ENCODE data around the gene RNF183. TPM values are rescaled to one million over a fixed set of nuclear protein-coding genes. Genes with fewer than 3 reads are reported as not detected.

The RNF183 gene
- polyA plus RNA-seq, 1 of the 3 experiments (the other 2 are of a cell fraction): not detected

GRCh38 chr9:113319054-113319453, 15.9 kb upstream of the RNF183 start (continued):
- TF ChIP-seq CTCF (IDR thresholded peaks at IDR 0.05): no peak

DNA sequence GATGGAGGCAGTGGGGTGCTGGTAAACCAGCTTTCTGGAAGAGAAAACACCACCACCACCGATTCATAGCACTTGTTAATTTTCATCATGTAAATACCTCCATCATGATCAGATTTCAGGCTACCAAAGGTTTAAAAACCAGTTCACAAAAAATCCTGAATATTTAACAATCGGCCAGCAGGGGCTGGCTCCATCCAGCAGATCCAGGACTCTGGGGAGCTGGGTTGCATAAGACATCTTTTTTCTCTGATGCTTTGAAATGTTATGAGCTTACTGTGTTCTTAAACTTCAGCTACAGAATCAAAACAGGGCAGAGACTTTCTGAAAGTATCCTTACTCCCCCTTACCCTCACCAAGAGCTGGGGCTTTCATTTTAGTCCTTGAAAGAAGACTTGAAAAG, 14.6 kb upstream of the RNF183 start:
- H3K9me2 ChIP-seq: no peaks in the 10 kb centered on the region
- H3K36me3 ChIP-seq (replicated peaks in 1 of 2; ENCODE audit: control insufficient read depth in 1 of 2, insufficient read depth in 2 of 2, low read length in 1 of 2): peaks cover 0 to 3% of the 10 kb centered on the region in 2 experiments
- H3F3A ChIP-seq (replicated peaks; ENCODE audit: insufficient read depth): no peaks in the 10 kb centered on the region
- no peak overlapping the region for H3K27ac ChIP-seq (ENCODE audit: low read depth in 2 of 2, low read length in 1 of 2)
- TF ChIP-seq GABPA (IDR thresholded peaks at IDR 0.05; ENCODE audit: low read depth) (no peak), ELF1 (IDR thresholded peaks at IDR 0.05) (no peak), SIN3A (IDR thresholded peaks at IDR 0.05; ENCODE audit: borderline replicate concordance, low read depth, low read length) (no peak), FOXJ3 (CRISPR knock-in tag; IDR thresholded peaks at IDR 0.05) (no peak), EP300 (IDR thresholded peaks at IDR 0.05; ENCODE audit: borderline replicate concordance in 1 of 2, low read depth in 1 of 2, low read length in 1 of 2) (no peak), EZH2phosphoT487 (IDR thresholded peaks at IDR 0.05; ENCODE audit: borderline replicate concordance, low read depth) (no peak)
- TF ChIP-seq, protein P1, sequence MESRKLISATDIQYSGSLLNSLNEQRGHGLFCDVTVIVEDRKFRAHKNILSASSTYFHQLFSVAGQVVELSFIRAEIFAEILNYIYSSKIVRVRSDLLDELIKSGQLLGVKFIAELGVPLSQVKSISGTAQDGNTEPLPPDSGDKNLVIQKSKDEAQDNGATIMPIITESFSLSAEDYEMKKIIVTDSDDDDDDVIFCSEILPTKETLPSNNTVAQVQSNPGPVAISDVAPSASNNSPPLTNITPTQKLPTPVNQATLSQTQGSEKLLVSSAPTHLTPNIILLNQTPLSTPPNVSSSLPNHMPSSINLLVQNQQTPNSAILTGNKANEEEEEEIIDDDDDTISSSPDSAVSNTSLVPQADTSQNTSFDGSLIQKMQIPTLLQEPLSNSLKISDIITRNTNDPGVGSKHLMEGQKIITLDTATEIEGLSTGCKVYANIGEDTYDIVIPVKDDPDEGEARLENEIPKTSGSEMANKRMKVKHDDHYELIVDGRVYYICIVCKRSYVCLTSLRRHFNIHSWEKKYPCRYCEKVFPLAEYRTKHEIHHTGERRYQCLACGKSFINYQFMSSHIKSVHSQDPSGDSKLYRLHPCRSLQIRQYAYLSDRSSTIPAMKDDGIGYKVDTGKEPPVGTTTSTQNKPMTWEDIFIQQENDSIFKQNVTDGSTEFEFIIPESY (IDR thresholded peaks at IDR 0.05; ENCODE audit: borderline replicate concordance, low read depth): no peak
- no peaks in the 10 kb centered on the region; the same call in 1 of the 2 replicates for H3K27me3 ChIP-seq (ENCODE audit: insufficient read depth)
- no peaks in the 10 kb centered on the region for H4K20me1 ChIP-seq (ENCODE audit: insufficient read depth)
- H2AFZ ChIP-seq (ENCODE audit: low read depth): no peak overlapping the region
- no peak overlapping the region for H3K4me3 ChIP-seq (ENCODE audit: low read depth in 2 of 2, low read length in 1 of 2)
- CTCF ChIA-PET: interaction anchor here (0.8 to 2.0 kb wide), 6 partner anchors 8 to 337 kb away, joined by 3 to 11 read pairs (median 6); partner anchors contain the start of gene WDR31
- H3K9ac ChIP-seq: no peak overlapping the region
- no peak overlapping the region for H3K4me2 ChIP-seq
- 56% methylated on average over 2 of the region's 2 CpGs for WGBS (ENCODE audit: low lambda C conversion rate)
- H3K9me3 ChIP-seq: no peaks in the 10 kb centered on the region
- POLR2A ChIA-PET: interaction anchor here (0.5 to 0.9 kb wide), 2 partner anchors 58 to 93 kb away, joined by 3 read pairs; partner anchors contain the start of genes C9orf43 and POLE3
- no peaks in the 10 kb centered on the region for H3K79me2 ChIP-seq (ENCODE audit: insufficient read depth)
- DNase-seq: no peak
- H3K4me1 ChIP-seq (ENCODE audit: control insufficient read depth in 1 of 2, insufficient read depth in 2 of 2, low read depth in 1 of 2, low read length in 1 of 2): peaks cover 0 to 7% of the 10 kb centered on the region in 2 experiments; a peak in 1 of 4 replicates

DNA sequence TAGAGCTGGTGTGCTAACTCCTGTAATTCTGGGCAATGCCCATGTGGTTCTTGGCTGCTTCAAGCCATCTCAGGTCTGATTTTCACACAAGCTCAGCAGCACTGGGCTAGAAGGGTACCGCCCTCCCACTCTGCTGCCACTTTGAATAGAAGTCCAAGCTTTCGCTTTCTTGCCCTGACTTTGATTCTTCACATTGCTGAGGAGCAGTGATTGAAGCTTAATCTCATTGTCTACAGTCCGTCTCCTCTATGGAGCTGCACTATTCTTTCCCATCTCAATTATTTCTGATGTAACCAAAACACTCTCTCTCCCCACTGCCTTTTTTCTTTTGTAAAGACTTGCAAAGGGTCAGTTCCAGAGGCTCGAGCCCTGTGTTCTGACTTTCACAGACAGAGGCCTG, 12.9 kb upstream of the RNF183 start:
- POLR2A ChIA-PET: interaction anchor here (0.7 kb wide), 1 partner anchor 40 kb away, joined by 3 read pairs; no protein-coding TSS in a partner anchor
- CTCF ChIA-PET: interaction anchor here (1.1 to 1.4 kb wide), 2 partner anchors 85 to 339 kb away, joined by 3 to 4 read pairs; partner anchors contain the start of gene ALAD
- no peaks in the 10 kb centered on the region; the same call in 1 of the 2 replicates for H3K27me3 ChIP-seq (ENCODE audit: insufficient read depth)
- no peak overlapping the region for H2AFZ ChIP-seq (ENCODE audit: low read depth)
- no peak for TF ChIP-seq FOSL2 (IDR thresholded peaks at IDR 0.05; ENCODE audit: borderline replicate concordance, low read depth)
- no peak for TF ChIP-seq EZH2phosphoT487 (IDR thresholded peaks at IDR 0.05; ENCODE audit: borderline replicate concordance, low read depth)
- TF ChIP-seq EP300 (IDR thresholded peaks at IDR 0.05; ENCODE audit: borderline replicate concordance in 1 of 2, low read depth in 1 of 2, low read length in 1 of 2): no peak
- TF ChIP-seq MXI1 (IDR thresholded peaks at IDR 0.05; ENCODE audit: low read depth, low read length): no peak
- no peak for TF ChIP-seq CTCF (IDR thresholded peaks at IDR 0.05)
- no peak for TF ChIP-seq POLR2AphosphoS5 (IDR thresholded peaks at IDR 0.05; ENCODE audit: low read depth, low read length)
- TF ChIP-seq FOXM1 (IDR thresholded peaks at IDR 0.05; ENCODE audit: low read depth): no peak
- no peak for TF ChIP-seq ELF1 (IDR thresholded peaks at IDR 0.05)
- TF ChIP-seq GABPA (IDR thresholded peaks at IDR 0.05; ENCODE audit: low read depth): no peak
- no peak for TF ChIP-seq USF2 (IDR thresholded peaks at IDR 0.05; ENCODE audit: borderline replicate concordance, low read depth, low read length)
- no peak for TF ChIP-seq RAD21 (IDR thresholded peaks at IDR 0.05; ENCODE audit: low read length)
- TF ChIP-seq NFIC (IDR thresholded peaks at IDR 0.05; ENCODE audit: borderline replicate concordance): no peak
- TF ChIP-seq RCOR1 (IDR thresholded peaks at IDR 0.05; ENCODE audit: low read length): no peak
- no peaks in the 10 kb centered on the region for H3K79me2 ChIP-seq (ENCODE audit: insufficient read depth)
- whole genome bisulfite sequencing (ENCODE audit: low lambda C conversion rate): 90% methylated on average over 4 of the region's 4 CpGs
- no peak overlapping the region for H3K4me3 ChIP-seq (ENCODE audit: low read depth in 2 of 2, low read length in 1 of 2)
- H3K4me2 ChIP-seq: no peak overlapping the region
- peaks cover 0 to 7% of the 10 kb centered on the region in 2 experiments; a peak in 1 of 4 replicates for H3K4me1 ChIP-seq (ENCODE audit: control insufficient read depth in 1 of 2, insufficient read depth in 2 of 2, low read depth in 1 of 2, low read length in 1 of 2)
- H3K27ac ChIP-seq (ENCODE audit: low read depth in 2 of 2, low read length in 1 of 2): no peak overlapping the region
- H3K9ac ChIP-seq: no peak overlapping the region
- H3K9me3 ChIP-seq: no peaks in the 10 kb centered on the region
- H3K9me2 ChIP-seq: no peaks in the 10 kb centered on the region
- no peaks in the 10 kb centered on the region for H3F3A ChIP-seq (replicated peaks; ENCODE audit: insufficient read depth)
- no peaks in the 10 kb centered on the region for H4K20me1 ChIP-seq (ENCODE audit: insufficient read depth)
- no peak for DNase-seq
- peaks cover 0 to 3% of the 10 kb centered on the region in 2 experiments for H3K36me3 ChIP-seq (replicated peaks in 1 of 2; ENCODE audit: control insufficient read depth in 1 of 2, insufficient read depth in 2 of 2, low read length in 1 of 2)

Measured in SK-N-SH (cell line).